ENCODE measurements around the gene YJEFN3. TPM values are rescaled to one million over a fixed set of nuclear protein-coding genes. Genes with fewer than 3 reads are reported as not detected.

The YJEFN3 gene
- total and polyA plus RNA-seq, 4 experiments from 2014 or later, result 0.25 to 18.7 (median 15.6) TPM; not detected in 1

DNA sequence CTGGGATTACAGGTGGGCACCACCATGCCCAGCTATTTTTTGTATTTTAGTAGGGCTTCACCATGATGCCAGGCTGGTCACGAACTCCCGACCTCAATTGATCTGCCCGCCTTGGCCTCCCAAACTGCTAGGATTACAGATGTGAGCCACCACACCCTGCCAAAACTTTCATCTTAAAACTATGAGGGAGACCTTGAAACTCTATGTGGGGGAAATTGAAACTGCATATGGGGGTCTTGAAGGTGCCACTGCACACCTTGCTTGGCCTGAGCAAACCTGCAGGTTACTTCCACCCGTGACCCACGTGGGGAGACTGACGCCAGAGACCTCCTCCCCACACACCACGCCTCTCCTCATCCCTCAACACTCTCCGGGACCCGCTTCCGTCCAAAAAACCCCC is 25.0 kb downstream of the YJEFN3 start:
- no peaks in the 10 kb centered on the region for H3K9me3 ChIP-seq (ENCODE audit: control insufficient read depth in 1 of 2, low read length in 2 of 2)
- peaks cover 0 to 2% (median 0%) of the 10 kb centered on the region in 8 donors for H3K9me3 Mint-ChIP-seq
- H3K27me3 Mint-ChIP-seq, result peaks cover 0 to 3% of the 10 kb centered on the region in 2 donors
- H3K27me3 ChIP-seq (ENCODE audit: insufficient read depth, low read length), result no peaks in the 10 kb centered on the region
- peaks cover 4 to 10% (median 7%) of the 10 kb centered on the region in 4 donors for H3K4me1 Mint-ChIP-seq
- POLR2A ChIA-PET (ENCODE audit: partially characterized antibody), result interaction anchor here (0.9 to 1.6 kb wide), 6 partner anchors 48 to 267 kb away, joined by 3 to 6 read pairs (median 4); partner anchors contain the start of gene PBX4
- no peak overlapping the region for H3K4me3 Mint-ChIP-seq
- DNase-seq, result no peak
- H3K4me1 ChIP-seq (ENCODE audit: insufficient read depth, low read length), result peaks cover 4% of the 10 kb centered on the region
- CTCF ChIA-PET (ENCODE audit: partially characterized antibody), result interaction anchor here (0.7 to 4.9 kb wide), 31 partner anchors 7 to 236 kb away, joined by 3 to 31 read pairs (median 5); partner anchors contain the start of genes GMIP, LPAR2, PBX4 and ZNF101
- intact Hi-C loops (cut with micrococcal nuclease), result loop anchor here (1.0 kb wide), 1 partner anchor 21 kb away; no protein-coding TSS in a partner anchor
- no peak overlapping the region for H3K4me3 ChIP-seq (ENCODE audit: low read length in 2 of 2)
- H3K27ac ChIP-seq (ENCODE audit: low read depth, low read length), result no peak overlapping the region
- peak overlapping the region in 3 of 7 donors; percentile 18 to 40 (median 36) for H3K27ac Mint-ChIP-seq
- no peaks in the 10 kb centered on the region for H3K36me3 ChIP-seq (ENCODE audit: insufficient read depth, low read length)
- H3K36me3 Mint-ChIP-seq, result no peaks in the 10 kb centered on the region

DNA sequence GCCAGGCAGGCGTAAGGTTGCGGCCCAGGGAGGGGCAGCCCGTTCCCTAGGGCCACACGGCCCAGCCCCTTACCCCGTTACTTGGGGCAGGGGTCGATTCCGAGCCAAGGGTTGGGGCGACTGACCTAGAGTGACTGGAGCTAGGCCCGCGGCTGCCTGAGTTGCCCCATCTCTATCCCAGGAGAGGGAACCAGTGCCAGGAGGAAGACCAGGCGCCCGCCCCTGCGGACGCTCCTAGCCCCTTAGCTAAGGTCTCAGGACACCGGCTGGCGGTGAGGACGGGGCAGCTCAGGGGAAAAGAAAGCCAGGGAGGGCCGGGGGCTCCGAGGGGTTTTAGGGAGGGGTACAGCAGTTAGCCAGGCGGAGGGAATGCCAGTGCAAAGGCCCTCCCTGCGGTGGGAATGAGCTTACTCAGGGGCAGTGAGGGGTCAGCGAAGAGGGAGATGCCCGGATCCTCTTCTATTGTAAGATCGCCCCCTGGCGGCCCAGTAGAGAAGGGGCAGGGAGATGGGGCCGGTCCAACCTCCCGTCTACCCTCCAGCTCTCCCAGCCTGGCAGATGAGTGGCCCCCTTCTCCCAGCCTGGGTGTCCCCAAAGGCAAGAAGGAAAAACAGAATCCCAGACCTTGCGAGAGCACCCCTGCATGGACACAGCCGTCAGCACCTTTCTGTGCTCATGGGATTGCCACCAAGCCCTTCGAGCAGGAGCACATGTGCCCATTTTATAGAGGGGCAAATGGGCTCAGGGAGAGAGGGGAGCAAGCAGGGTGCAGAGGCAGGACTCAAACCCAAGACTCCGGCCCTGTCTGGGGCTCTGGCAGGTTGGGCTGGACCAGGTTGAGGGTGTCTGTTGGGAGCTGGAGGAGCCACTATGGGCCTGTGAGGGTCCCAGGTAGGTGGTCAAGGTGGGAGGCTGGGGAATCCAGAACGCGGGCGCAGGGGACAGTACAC is 25.6 kb downstream of the YJEFN3 start:
- Histone ChIP-seq H3K4me1 (ENCODE audit: insufficient read depth, low read length) (peaks cover 6% of the 10 kb centered on the region), H3K9me3 (ENCODE audit: control insufficient read depth in 1 of 2, low read length in 2 of 2) (no peaks in the 10 kb centered on the region), H3K27ac (ENCODE audit: low read depth, low read length) (no peak overlapping the region), H3K27me3 (ENCODE audit: insufficient read depth, low read length) (no peaks in the 10 kb centered on the region), H3K36me3 (ENCODE audit: insufficient read depth, low read length) (no peaks in the 10 kb centered on the region), H3K4me3 (ENCODE audit: low read length in 2 of 2) (no peak overlapping the region)
- H3K4me1 Mint-ChIP-seq, result peaks cover 10 to 17% (median 12%) of the 10 kb centered on the region in 4 donors
- peak overlapping the region in 1 of 8 donors; percentile 10 for H3K4me3 Mint-ChIP-seq
- POLR2A ChIA-PET (ENCODE audit: partially characterized antibody), result interaction anchor here (0.8 to 2.2 kb wide), 9 partner anchors 8 to 266 kb away, joined by 3 to 9 read pairs (median 4); partner anchors contain the start of genes GMIP and PBX4
- no peaks in the 10 kb centered on the region for H3K27me3 Mint-ChIP-seq
- H3K9me3 Mint-ChIP-seq, result peaks cover 0 to 2% (median 0%) of the 10 kb centered on the region in 8 donors
- peak; percentile 42 to 50 (median 45) for DNase-seq
- H3K36me3 Mint-ChIP-seq, result peaks cover 0 to 5% of the 10 kb centered on the region in 2 donors
- H3K27ac Mint-ChIP-seq, result peak overlapping the region in 1 of 7 donors; percentile 40
- intact Hi-C loops (cut with micrococcal nuclease), result loop anchor here (1.0 kb wide), 1 partner anchor 22 kb away; no protein-coding TSS in a partner anchor
- CTCF ChIA-PET (ENCODE audit: partially characterized antibody), result interaction anchor here (0.7 to 4.9 kb wide), 35 partner anchors 8 to 406 kb away, joined by 3 to 31 read pairs (median 4); partner anchors contain the start of genes GMIP, LPAR2, PBX4 and ZNF101

DNA sequence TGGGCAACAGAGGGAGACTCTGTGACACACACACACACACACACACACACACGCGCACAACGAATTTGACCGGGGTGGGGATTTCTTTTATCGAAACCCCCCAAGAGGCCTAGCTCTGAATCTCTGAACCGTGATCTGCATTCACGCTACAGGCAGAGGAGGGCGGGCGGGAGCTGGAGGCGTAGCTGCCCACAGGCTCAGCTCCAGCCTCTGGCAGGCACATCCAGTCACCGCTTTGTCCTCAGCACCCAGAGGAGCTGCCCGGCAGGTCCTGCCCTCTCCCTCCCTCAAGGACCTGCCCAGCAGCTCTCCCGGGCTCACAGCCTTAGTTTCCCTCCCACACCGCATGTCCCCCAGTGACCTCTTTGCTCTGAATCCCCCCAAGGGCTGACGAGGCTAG is 29.3 kb downstream of the YJEFN3 start:
- Histone ChIP-seq H3K27me3 (ENCODE audit: insufficient read depth, low read length) (no peaks in the 10 kb centered on the region), H3K4me1 (ENCODE audit: insufficient read depth, low read length) (peaks cover 20% of the 10 kb centered on the region), H3K4me3 (ENCODE audit: low read length in 2 of 2) (no peak overlapping the region), H3K36me3 (ENCODE audit: insufficient read depth, low read length) (no peaks in the 10 kb centered on the region), H3K9me3 (ENCODE audit: control insufficient read depth in 1 of 2, low read length in 2 of 2) (no peaks in the 10 kb centered on the region), H3K27ac (ENCODE audit: low read depth, low read length) (no peak overlapping the region)
- Mint-ChIP-seq H3K4me3 (no peak overlapping the region), H3K27me3 (no peaks in the 10 kb centered on the region), H3K27ac (peak overlapping the region in 3 of 7 donors; percentile 49 to 60 (median 51)), H3K4me1 (peaks cover 17 to 31% (median 24%) of the 10 kb centered on the region in 4 donors), H3K36me3 (peaks cover 6 to 22% of the 10 kb centered on the region in 2 donors), H3K9me3 (peaks cover 0 to 2% (median 0%) of the 10 kb centered on the region in 8 donors)
- POLR2A ChIA-PET (ENCODE audit: partially characterized antibody), result interaction anchor here (0.6 to 2.0 kb wide), 5 partner anchors 48 to 175 kb away, joined by 3 to 5 read pairs (median 3); partner anchors contain the start of genes ATP13A1 and ZNF14
- CTCF ChIA-PET (ENCODE audit: partially characterized antibody), result interaction anchor here (0.8 to 2.8 kb wide), 5 partner anchors 10 to 107 kb away, joined by 3 to 8 read pairs (median 4); partner anchors contain the start of gene GMIP
- intact Hi-C loops (cut with micrococcal nuclease), result no loop called here
- DNase-seq, result no peak

DNA sequence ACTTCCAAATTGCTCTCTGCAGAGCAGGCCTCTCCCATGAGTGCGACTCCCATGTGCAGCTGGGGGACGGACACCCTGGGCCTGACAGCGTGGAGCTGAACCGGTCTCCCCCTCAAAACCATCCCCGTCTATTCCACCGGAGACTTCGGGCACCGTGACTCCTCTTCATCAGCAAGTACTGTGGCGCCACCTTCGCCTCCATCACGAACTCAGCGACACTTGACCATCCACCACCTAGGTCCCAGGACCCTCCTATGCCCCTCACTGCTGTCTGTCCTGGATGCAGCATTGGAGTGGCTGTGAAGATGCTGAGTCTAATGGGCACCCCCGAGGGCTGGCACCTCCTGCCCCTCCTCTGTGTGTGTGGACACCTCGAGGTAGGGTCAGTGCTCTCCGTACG is 29.9 kb downstream of the YJEFN3 start:
- H3K9me3 ChIP-seq (ENCODE audit: control insufficient read depth in 1 of 2, low read length in 2 of 2), result no peaks in the 10 kb centered on the region
- Mint-ChIP-seq H3K27ac (peak overlapping the region in 6 of 7 donors; percentile 19 to 84 (median 56)), H3K9me3 (peaks cover 0 to 2% (median 0%) of the 10 kb centered on the region in 8 donors), H3K36me3 (peaks cover 6 to 23% of the 10 kb centered on the region in 2 donors), H3K4me3 (no peak overlapping the region), H3K27me3 (no peaks in the 10 kb centered on the region), H3K4me1 (peaks cover 18 to 34% (median 24%) of the 10 kb centered on the region in 4 donors)
- peaks cover 20% of the 10 kb centered on the region for H3K4me1 ChIP-seq (ENCODE audit: insufficient read depth, low read length)
- intact Hi-C loops (cut with micrococcal nuclease), result no loop called here
- peak in 1 of 5 donors; percentile 5 for DNase-seq
- ChIA-PET CTCF (ENCODE audit: partially characterized antibody) (interaction anchor here (0.9 to 2.8 kb wide), 4 partner anchors 10 to 85 kb away, joined by 3 to 8 read pairs (median 4); partner anchors contain the start of gene GMIP), POLR2A (ENCODE audit: partially characterized antibody) (interaction anchor here (0.8 to 0.9 kb wide), 2 partner anchors 105 to 174 kb away, joined by 3 read pairs; partner anchors contain the start of genes ATP13A1 and ZNF14)
- H3K4me3 ChIP-seq (ENCODE audit: low read length in 2 of 2), result no peak overlapping the region
- H3K27me3 ChIP-seq (ENCODE audit: insufficient read depth, low read length), result no peaks in the 10 kb centered on the region
- no peaks in the 10 kb centered on the region for H3K36me3 ChIP-seq (ENCODE audit: insufficient read depth, low read length)
- H3K27ac ChIP-seq (ENCODE audit: low read depth, low read length), result no peak overlapping the region

DNA sequence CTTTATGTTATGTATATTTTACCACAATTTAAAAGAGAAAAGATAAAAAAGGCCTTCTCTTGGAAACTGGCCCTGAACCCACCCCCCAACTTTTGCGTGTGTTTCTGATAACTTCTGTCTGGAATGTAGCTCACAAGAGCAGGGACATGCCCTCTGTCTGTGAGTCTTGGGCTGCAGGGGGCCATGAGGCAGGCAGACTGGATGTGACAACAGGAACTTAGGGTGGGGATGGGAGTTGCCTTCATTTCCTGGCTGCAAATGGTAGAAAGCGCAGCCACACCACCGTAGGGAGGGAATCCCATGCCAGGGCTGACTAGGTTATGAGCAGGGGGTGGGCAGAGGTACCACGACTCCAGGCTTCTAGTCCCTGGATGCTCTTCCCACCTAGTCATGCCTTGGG is 31.2 kb downstream of the YJEFN3 start:
- H3K4me3 ChIP-seq (ENCODE audit: low read length in 2 of 2), result no peak overlapping the region
- CTCF ChIA-PET (ENCODE audit: partially characterized antibody), result interaction anchor here (1.2 to 2.8 kb wide), 4 partner anchors 9 to 84 kb away, joined by 6 to 10 read pairs (median 6); partner anchors contain the start of gene GMIP
- no peaks in the 10 kb centered on the region for H3K9me3 ChIP-seq (ENCODE audit: control insufficient read depth in 1 of 2, low read length in 2 of 2)
- no peaks in the 10 kb centered on the region for H3K27me3 ChIP-seq (ENCODE audit: insufficient read depth, low read length)
- peaks cover 16% of the 10 kb centered on the region for H3K4me1 ChIP-seq (ENCODE audit: insufficient read depth, low read length)
- no peak for DNase-seq
- intact Hi-C loops (cut with micrococcal nuclease), result no loop called here
- POLR2A ChIA-PET (ENCODE audit: partially characterized antibody), result interaction anchor here (0.6 to 2.3 kb wide), 6 partner anchors 9 to 103 kb away, joined by 3 to 9 read pairs (median 4); partner anchors contain the start of genes ATP13A1 and GMIP
- H3K4me3 Mint-ChIP-seq, result peak overlapping the region in 3 of 8 donors; percentile 22 to 55 (median 25)
- peak overlapping the region in 5 of 7 donors; percentile 60 to 75 (median 68) for H3K27ac Mint-ChIP-seq
- no peak overlapping the region for H3K27ac ChIP-seq (ENCODE audit: low read depth, low read length)
- H3K9me3 Mint-ChIP-seq, result peaks cover 0 to 2% (median 0%) of the 10 kb centered on the region in 8 donors
- H3K36me3 ChIP-seq (ENCODE audit: insufficient read depth, low read length), result peaks cover 5% of the 10 kb centered on the region
- peaks cover 12 to 31% of the 10 kb centered on the region in 2 donors for H3K36me3 Mint-ChIP-seq
- peaks cover 15 to 30% (median 20%) of the 10 kb centered on the region in 4 donors for H3K4me1 Mint-ChIP-seq
- H3K27me3 Mint-ChIP-seq, result no peaks in the 10 kb centered on the region

DNA sequence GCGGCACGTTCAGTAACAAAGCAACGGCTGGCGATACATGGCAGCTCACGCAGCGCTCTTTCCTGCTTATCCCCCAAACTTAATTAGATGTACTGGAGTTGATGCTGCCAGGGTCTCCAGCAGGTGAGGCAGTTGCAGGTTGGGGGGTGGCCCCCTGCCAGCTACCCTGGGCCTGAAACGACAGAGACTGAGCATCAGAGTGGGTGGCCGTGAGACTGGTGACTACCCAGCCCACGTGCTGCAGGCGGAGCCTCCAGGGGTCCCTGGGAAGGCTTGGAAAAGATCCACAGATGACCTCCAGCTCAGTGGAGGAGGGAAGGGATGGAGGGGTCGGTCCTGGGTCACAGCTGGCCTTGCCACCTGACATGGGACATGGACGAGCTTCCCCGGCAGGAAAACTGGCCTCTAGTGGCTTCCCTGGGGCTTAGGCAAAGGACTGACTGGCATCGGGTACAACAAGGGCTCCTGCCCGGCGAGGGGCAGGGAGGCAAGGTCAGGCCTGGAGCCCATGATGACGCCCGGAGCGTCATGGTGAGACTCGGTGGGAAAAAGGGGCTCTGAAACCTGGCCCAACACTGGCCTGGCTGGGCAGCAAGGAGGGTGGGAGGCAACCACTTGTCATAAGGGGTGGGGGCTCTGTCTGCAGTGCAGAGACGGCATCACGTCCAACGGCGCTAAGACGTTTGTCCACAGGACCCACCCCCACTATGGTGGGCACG is 33.4 kb downstream of the YJEFN3 start:
- CTCF ChIA-PET (ENCODE audit: partially characterized antibody), result interaction anchor here (0.6 to 2.8 kb wide), 6 partner anchors 8 to 82 kb away, joined by 3 to 10 read pairs (median 4); partner anchors contain the start of gene GMIP

More for the DNA sequence above, 33.4 kb downstream of the YJEFN3 start:
- DNase-seq, result no peak
- peaks cover 16% of the 10 kb centered on the region for H3K4me1 ChIP-seq (ENCODE audit: insufficient read depth, low read length)
- Mint-ChIP-seq H3K4me3 (peak overlapping the region in 1 of 8 donors; percentile 21), H3K27ac (peak overlapping the region in 3 of 7 donors; percentile 46 to 64 (median 54)), H3K36me3 (peaks cover 16 to 44% of the 10 kb centered on the region in 2 donors), H3K4me1 (peaks cover 15 to 30% (median 20%) of the 10 kb centered on the region in 4 donors), H3K27me3 (no peaks in the 10 kb centered on the region), H3K9me3 (no peaks in the 10 kb centered on the region)
- intact Hi-C loops (cut with micrococcal nuclease), result no loop called here
- H3K36me3 ChIP-seq (ENCODE audit: insufficient read depth, low read length), result peaks cover 8% of the 10 kb centered on the region
- no peaks in the 10 kb centered on the region for H3K9me3 ChIP-seq (ENCODE audit: control insufficient read depth in 1 of 2, low read length in 2 of 2)
- POLR2A ChIA-PET (ENCODE audit: partially characterized antibody), result interaction anchor here (0.6 to 0.8 kb wide), 3 partner anchors 8 to 46 kb away, joined by 3 to 4 read pairs (median 3); partner anchors contain the start of gene NDUFA13
- no peak overlapping the region for H3K4me3 ChIP-seq (ENCODE audit: low read length in 2 of 2)
- no peak overlapping the region for H3K27ac ChIP-seq (ENCODE audit: low read depth, low read length)
- no peaks in the 10 kb centered on the region for H3K27me3 ChIP-seq (ENCODE audit: insufficient read depth, low read length)
